K562 (cell line): Measurements from ENCODE around the gene GALNT13. TPM values are rescaled to one million over a fixed set of nuclear protein-coding genes. Genes with fewer than 3 reads are reported as not detected.

Experiments
- ATAC-seq: fragments of 200-7000 bp; cut with Tn5 transposase; 3 replicates; pipeline ENCODE4 v1.9.1; 2020; ENCODE audit warnings: moderate library complexity
- BruUV-seq: library from RNA; stranded (reverse); fragments of 400-500 nt; replicated peaks from 2 replicates; lab custom pipeline; 2021; lab: Mats Ljungman, UMichigan
- CTCF ChIA-PET: fragments of 300-600 bp; formaldehyde crosslinking; extraction: SDS; loops from one replicate; lab custom pipeline; 2021; ENCODE audit warnings: low intra/inter-chr PET ratio; lab: Yijun Ruan, JAX
- POLR2A ChIA-PET: fragments of 300-600, 350-650 bp; sonication (Branson Sonifier 250); formaldehyde crosslinking; extraction: SDS; loops from one replicate; lab custom pipeline; 2021; ENCODE audit warnings: antibody characterized with exemption, inconsistent platforms; lab: Yijun Ruan, JAX
- DNase-seq, 4 experiments: peaks; one replicate each; pipeline versions ENCODE4 v3.0.0 to v3.0.0-alpha.2; 2011 to 2018; ENCODE audit warnings: low spot score in 3 of 4, mixed read lengths in 3 of 4; ENCODE audit errors: extremely low read depth in 1 of 4
- FAIRE-seq: peaks from 2 replicates; lab custom pipeline; 2011; peaks lifted over from hg19 to GRCh38; lab: Jason Lieb, UNC
- H2AFZ ChIP-seq: 2 replicates; pipeline ENCODE4 v1.6.0; 2011; ENCODE audit warnings: low read depth, low read length, control low read depth, inconsistent platforms
- H3K27ac ChIP-seq: fragments of 200-600 bp; 3 replicates; pipeline ENCODE4 v1.8.0; 2011; ENCODE audit warnings: low read depth, mild to moderate bottlenecking, control low read depth, inconsistent platforms, low read length, moderate library complexity, mixed read lengths; ENCODE audit errors: extremely low read depth
- H3K27me3 ChIP-seq, 2 experiments: fragments of 300-600 bp in 1 of 2; 2 replicates in 1 of 2; 3 replicates in 1 of 2; pipeline versions ENCODE4 v1.6.0 to v1.8.0; 2011; ENCODE audit warnings: inconsistent platforms in 2 of 2, low read length in 2 of 2, mild to moderate bottlenecking in 1 of 2, mixed read lengths in 1 of 2, moderate library complexity in 1 of 2; ENCODE audit not compliant: control insufficient read depth in 2 of 2, insufficient read depth in 2 of 2
- H3K36me3 ChIP-seq: fragments of 300-600 bp; 3 replicates; pipeline ENCODE4 v1.8.0; 2011; ENCODE audit warnings: mild to moderate bottlenecking, low read length, inconsistent platforms; ENCODE audit not compliant: control insufficient read depth, insufficient read depth
- H3K4me1 ChIP-seq, 2 experiments: fragments of 200-600 bp in 1 of 2; replicated peaks in 1 of 2; 2 replicates in 1 of 2; 3 replicates in 1 of 2; pipeline versions ENCODE4 v1.5.1 to v1.8.0; 2011; ENCODE audit warnings: inconsistent platforms in 2 of 2, low read length in 2 of 2, mild to moderate bottlenecking in 1 of 2, mixed read lengths in 1 of 2, moderate library complexity in 1 of 2; ENCODE audit not compliant: control insufficient read depth in 2 of 2, insufficient read depth in 2 of 2
- H3K4me2 ChIP-seq: 2 replicates; pipeline ENCODE4 v1.6.1; 2011; ENCODE audit warnings: low read length, control low read depth, inconsistent platforms, mixed read lengths; ENCODE audit not compliant: insufficient read depth
- H3K4me3 ChIP-seq: fragments of 200-600 bp; sonication (generic), shearing (Covaris generic); 2 replicates; pipeline ENCODE4 v1.5.1; 2016; ENCODE audit warnings: control low read depth, inconsistent platforms
- H3K79me2 ChIP-seq: fragments of 200-600 bp; 3 replicates; pipeline ENCODE4 v1.8.0; 2011; ENCODE audit warnings: low read length, inconsistent platforms; ENCODE audit not compliant: control insufficient read depth, insufficient read depth
- H3K9ac ChIP-seq, 2 experiments: 2 replicates each; pipeline versions ENCODE4 v1.6.0 to v1.6.1; 2011; ENCODE audit warnings: low read depth in 2 of 2, low read length in 2 of 2, control low read depth in 1 of 2, inconsistent platforms in 1 of 2, mild to moderate bottlenecking in 1 of 2, mixed read lengths in 1 of 2; ENCODE audit not compliant: insufficient read depth in 1 of 2
- H3K9me1 ChIP-seq: one replicate; pipeline ENCODE4 v1.6.0; 2011; ENCODE audit warnings: inconsistent platforms, mild to moderate bottlenecking, low read length, moderate library complexity; ENCODE audit not compliant: control insufficient read depth, insufficient read depth
- H3K9me3 ChIP-seq: replicated peaks from 2 replicates; pipeline ENCODE4 v1.5.1; 2011; ENCODE audit warnings: low read depth, low read length, inconsistent platforms; ENCODE audit not compliant: control insufficient read depth, insufficient read depth
- H4K20me1 ChIP-seq: replicated peaks from 2 replicates; pipeline ENCODE4 v1.6.1; 2011; ENCODE audit warnings: low read length, inconsistent platforms, mixed read lengths; ENCODE audit not compliant: control insufficient read depth, insufficient read depth
- CBX2 ChIP-seq: fragments of 200-600 bp; sonication (generic); IDR thresholded peaks from one replicate; pipeline ENCODE4 v1.6.1; 2012; ENCODE audit warnings: mild to moderate bottlenecking, low read length, inconsistent platforms; ENCODE audit not compliant: insufficient read depth, poor library complexity, severe bottlenecking
- CBX3 ChIP-seq, 2 experiments: IDR thresholded peaks; 1 replicate in 1 of 2; 2 replicates in 1 of 2; pipeline ENCODE4 v1.6.1; 2012; ENCODE audit warnings: inconsistent platforms in 2 of 2, low read length in 2 of 2, borderline replicate concordance in 1 of 2, control low read depth in 1 of 2
- CTBP1 ChIP-seq: fragments of 450-650 bp; IDR thresholded peaks from 2 replicates; pipeline ENCODE4 v1.6.1; 2016; ENCODE audit warnings: borderline replicate concordance
- GATAD2B ChIP-seq: fragments of 450-650 bp; IDR thresholded peaks from 2 replicates; pipeline ENCODE4 v1.6.1; 2017; ENCODE audit warnings: mild to moderate bottlenecking, borderline replicate concordance
- MAFF ChIP-seq: IDR thresholded peaks from 2 replicates; pipeline ENCODE4 v1.6.1; 2012; ENCODE audit warnings: low read length, improper control_type of control experiment
- MYNN ChIP-seq, 2 experiments: sonication (generic); formaldehyde crosslinking in 1 of 2; IDR thresholded peaks; 2 replicates each; pipeline versions ENCODE4 v1.5.0 to v1.6.1; 2016 to 2020; ENCODE audit warnings: antibody characterized with exemption in 1 of 2, missing genetic modification reagents in 1 of 2
- NFIX ChIP-seq: fragments of 250-450 bp; sonication (Bioruptor Pico); IDR thresholded peaks from 2 replicates; pipeline ENCODE4 v1.4.0; 2020; ENCODE audit warnings: low read depth, mild to moderate bottlenecking, moderate library complexity
- PHF20 ChIP-seq: fragments of 450-650 bp; IDR thresholded peaks from 2 replicates; pipeline ENCODE4 v1.6.1; 2018; ENCODE audit not compliant: partially characterized antibody
- PHF21A ChIP-seq: fragments of 450-650 bp; IDR thresholded peaks from 2 replicates; pipeline ENCODE4 v1.6.1; 2017; ENCODE audit warnings: low read depth, borderline replicate concordance
- POLR2AphosphoS5 ChIP-seq: IDR thresholded peaks from 2 replicates; pipeline ENCODE4 v1.6.1; 2011; ENCODE audit warnings: mild to moderate bottlenecking, low read depth, low read length, moderate library complexity; ENCODE audit not compliant: control insufficient read depth, insufficient read depth
- PTBP1 ChIP-seq: fragments of 200-400 bp; formaldehyde crosslinking; IDR thresholded peaks from 2 replicates; pipeline ENCODE4 v1.6.1; 2017; ENCODE audit warnings: low read depth, low read length
- PTTG1 ChIP-seq: fragments of 450-650 bp; IDR thresholded peaks from 2 replicates; pipeline ENCODE4 v1.6.1; 2016; ENCODE audit warnings: low read depth, mild to moderate bottlenecking, missing genetic modification characterization, missing compliant biosample characterization
- SRSF3 ChIP-seq: fragments of 200-400 bp; formaldehyde crosslinking; IDR thresholded peaks from 2 replicates; pipeline ENCODE4 v1.6.1; 2016; ENCODE audit warnings: mild to moderate bottlenecking, low read length, moderate library complexity; ENCODE audit not compliant: insufficient read depth
- ZC3H8 ChIP-seq: fragments of 450-650 bp; IDR thresholded peaks from 2 replicates; pipeline ENCODE4 v1.6.1; 2017
- ZFP36 ChIP-seq: fragments of 150-350 bp; IDR thresholded peaks from 2 replicates; pipeline ENCODE4 v1.6.1; 2018; ENCODE audit warnings: low read length, low read depth; ENCODE audit not compliant: partially characterized antibody
- ZNF143 ChIP-seq: sonication (generic); formaldehyde crosslinking; IDR thresholded peaks from 2 replicates; pipeline ENCODE4 v1.9.0; 2022; ENCODE audit warnings: mild to moderate bottlenecking, missing genetic modification reagents
- ZNF830 ChIP-seq: fragments of 250-450 bp; sonication (Bioruptor Pico); IDR thresholded peaks from 2 replicates; pipeline ENCODE4 v1.5.0; 2021; ENCODE audit warnings: mild to moderate bottlenecking
- WGBS: fragments of 100-300 bp; shearing (Covaris generic); methylation state at CpG from one replicate; pipeline ENCODE4 v1.1.6; 2016; ENCODE audit warnings: low coverage, mixed read lengths; ENCODE audit not compliant: insufficient coverage; ENCODE audit errors: missing lambda C conversion rate; 5-methylcytosine and 5-hydroxymethylcytosine counted together
- in situ Hi-C: fragments of 300-500 bp; cut with MboI; formaldehyde crosslinking; loops from 4 replicates; pipeline ENCODE4 v1.15.0; 2018; ENCODE audit warnings: inconsistent platforms, mixed read lengths
- intact Hi-C: fragments of 100-400 bp; cut with micrococcal nuclease; formaldehyde crosslinking; loops from 2 replicates; pipeline ENCODE4 v1.14.2; 2022
- polyA plus RNA-seq, 8 experiments: library from polyadenylated mRNA; depleted of rRNA in 4 of 8; stranded (reverse) in 5 of 8; unstranded in 3 of 8; fragments of >200 nt; fragmentation: Nextera tagmentation in 2 of 8; fragmentation: Illumina TruSeq in 1 of 8; extraction: Ambion mirVana in 2 of 8; extraction: Trizol in 1 of 8; gene quantifications; 2 replicates each; pipeline versions ENCODE4 v1.2.1 to v1.2.3, GENCODE V29; 2011 to 2014; ENCODE audit warnings: inconsistent platforms in 1 of 8, missing spikeins in 1 of 8
- total RNA-seq, 7 experiments: library from RNA; depleted of rRNA in 6 of 7; stranded (reverse); fragments of >200 nt in 6 of 7; fragmentation: Illumina TruSeq in 2 of 7; extraction: Trizol in 2 of 7; gene quantifications; 2 replicates each; pipeline versions ENCODE4 v1.2.1 to v1.2.3, GENCODE V29; 2011 to 2021; ENCODE audit warnings: low replicate concordance in 1 of 7

The GALNT13 gene
- total and polyA plus RNA-seq, 9 of the 15 experiments (the other 6 are each of a cell fraction or from before 2014, with no cell fraction given), result not detected

DNA sequence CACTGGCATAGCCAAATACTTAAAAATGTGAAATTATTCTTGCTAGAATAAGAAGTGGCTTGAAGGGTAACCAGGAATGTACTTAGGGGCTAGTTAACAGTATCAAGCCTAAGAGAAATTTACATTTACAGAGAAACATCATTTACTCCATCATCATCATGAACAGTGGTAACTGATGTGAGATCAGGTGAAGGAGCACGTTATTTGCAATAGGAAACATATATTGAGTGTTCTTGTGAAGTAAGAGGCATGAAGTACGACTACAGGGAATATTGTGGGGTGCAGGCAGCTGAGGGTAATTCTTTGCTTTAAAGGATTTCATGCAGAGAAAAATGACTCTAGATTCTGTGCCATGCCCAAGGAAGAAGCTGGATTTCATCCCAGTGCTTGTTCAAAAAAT lies 220.8 kb downstream of the GALNT13 start:
- 4% methylated on average over 2 of the region's 2 CpGs for WGBS
- Histone ChIP-seq H3K4me2 (no peak overlapping the region), H3K36me3 (no peaks in the 10 kb centered on the region), H3K27ac (no peak overlapping the region), H3K4me1 (no peaks in the 10 kb centered on the region), H3K9me1 (no peaks in the 10 kb centered on the region), H3K9me3 (no peaks in the 10 kb centered on the region; the same call in 1 of the 2 replicates), H3K4me3 (no peak overlapping the region), H3K27me3 (no peaks in the 10 kb centered on the region), H3K79me2 (no peaks in the 10 kb centered on the region), H4K20me1 (no peaks in the 10 kb centered on the region), H2AFZ (no peak overlapping the region), H3K9ac (no peak overlapping the region)
- no peak for ATAC-seq
- ChIA-PET CTCF (no interaction called here), POLR2A (no interaction called here)
- DNase-seq, result no peak
- BruUV-seq, result no TSS peak
- TF ChIP-seq ZNF143 (CRISPR knock-in tag) (no peak), POLR2AphosphoS5 (no peak), MAFF (no peak), MYNN (IDR thresholded peaks at IDR 0.05) (no peak), MYNN (CRISPR knock-in tag; IDR thresholded peaks at IDR 0.05) (no peak), ZNF830 (CRISPR knock-in tag) (no peak), ZC3H8 (no peak), SRSF3 (no peak), CBX2 (no peak), GATAD2B (no peak), PHF20 (no peak), CTBP1 (no peak), PHF21A (no peak), ZFP36 (no peak), CBX3 (IDR thresholded peaks at IDR 0.05; ENCODE audit: borderline replicate concordance in 1 of 2, low read length in 2 of 2) (no peak), NFIX (CRISPR knock-in tag) (no peak), PTTG1 (tag) (no peak), PTBP1 (no peak)
- no peak for FAIRE-seq
- in situ Hi-C loops (no loop called here), intact Hi-C loops (no loop called here)
